ENCODE data around the gene RCOR1.
A peak's percentile ranks its signal among the peaks of the same experiment; 100 is the strongest.

Gene RCOR1

GRCh38 chr14:102693006-102693755 lies 100.7 kb downstream of the RCOR1 start:
- TF ChIP-seq CTCF (IDR thresholded peaks at IDR 0.05; ENCODE audit: low read depth, low read length), result no peak

DNA sequence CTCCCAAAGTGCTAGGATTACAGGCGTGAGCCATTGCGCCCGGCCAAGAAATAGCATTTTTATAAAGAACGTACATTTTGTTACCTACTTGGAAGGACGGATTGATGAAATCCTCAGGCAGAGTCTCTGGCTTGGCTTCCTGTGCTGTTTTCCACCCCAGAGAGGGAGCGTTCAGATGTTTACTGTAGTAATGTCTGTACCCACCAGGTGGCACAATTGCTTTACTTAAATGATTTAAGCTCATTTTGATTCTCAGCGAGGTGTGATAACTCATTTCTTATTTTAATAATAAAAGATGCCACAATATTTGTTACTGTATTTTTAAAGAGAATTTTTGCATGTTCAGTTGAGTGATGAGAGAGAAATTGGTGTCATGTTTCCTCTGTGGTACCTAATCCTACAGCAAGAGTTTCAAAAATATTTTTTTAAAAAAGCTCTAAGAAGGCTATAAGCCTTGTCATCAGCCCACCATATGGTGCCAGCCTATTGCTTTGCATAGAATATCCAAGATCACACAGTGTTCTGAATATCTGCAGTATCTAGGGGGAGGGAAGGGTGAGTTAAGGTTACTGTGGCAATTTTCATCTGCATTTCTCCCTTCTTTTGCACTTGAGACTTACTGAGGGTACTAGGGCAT lies 102.2 kb downstream of the RCOR1 start:
- in situ Hi-C loops (cut with HindIII; ENCODE audit: low sequenced_read_pairs), result no loop called here
- peak; percentile 78 for DNase-seq (ENCODE audit: low read depth, low spot score)
- peak; percentile 60 for TF ChIP-seq CTCF (IDR thresholded peaks at IDR 0.05; ENCODE audit: low read depth, low read length)
- no peak overlapping the region for H3K4me3 ChIP-seq (ENCODE audit: low read depth, low read length)

More at GRCh38 chr14:102693006-102693755, 100.7 kb downstream of the RCOR1 start:
- in situ Hi-C loops (cut with HindIII; ENCODE audit: low sequenced_read_pairs), result no loop called here
- no peak for DNase-seq (ENCODE audit: low read depth, low spot score)
- H3K4me3 ChIP-seq (ENCODE audit: low read depth, low read length), result no peak overlapping the region

GRCh38 chr14:102695167-102695555 lies 102.7 kb downstream of the RCOR1 start:
- in situ Hi-C loops (cut with HindIII; ENCODE audit: low sequenced_read_pairs), result no loop called here
- no peak for DNase-seq (ENCODE audit: low read depth, low spot score)
- no peak overlapping the region for H3K4me3 ChIP-seq (ENCODE audit: low read depth, low read length)
- no peak for TF ChIP-seq CTCF (IDR thresholded peaks at IDR 0.05; ENCODE audit: low read depth, low read length)

GRCh38 chr14:102696332-102696731 lies 103.9 kb downstream of the RCOR1 start:
- H3K4me3 ChIP-seq (ENCODE audit: low read depth, low read length), result no peak overlapping the region
- no peak for TF ChIP-seq CTCF (IDR thresholded peaks at IDR 0.05; ENCODE audit: low read depth, low read length)
- DNase-seq (ENCODE audit: low read depth, low spot score), result no peak
- in situ Hi-C loops (cut with HindIII; ENCODE audit: low sequenced_read_pairs), result no loop called here

GRCh38 chr14:102696856-102697495 lies 104.5 kb downstream of the RCOR1 start:
- in situ Hi-C loops (cut with HindIII; ENCODE audit: low sequenced_read_pairs), result no loop called here
- TF ChIP-seq CTCF (IDR thresholded peaks at IDR 0.05; ENCODE audit: low read depth, low read length), result no peak
- DNase-seq (ENCODE audit: low read depth, low spot score), result no peak
- H3K4me3 ChIP-seq (ENCODE audit: low read depth, low read length), result no peak overlapping the region

- in situ Hi-C loops (cut with HindIII; ENCODE audit: low sequenced_read_pairs), result no loop called here
- TF ChIP-seq CTCF (IDR thresholded peaks at IDR 0.05; ENCODE audit: low read depth, low read length), result no peak
- H3K4me3 ChIP-seq (ENCODE audit: low read depth, low read length), result no peak overlapping the region
- no peak for DNase-seq (ENCODE audit: low read depth, low spot score)
Measured at GRCh38 chr14:102697501-102697900, 105.1 kb downstream of the RCOR1 start.
